Measurements from ENCODE around the gene OGA.

OGA gene

GRCh38 chr10:101766306-101766705 is 51.9 kb downstream of the OGA start:
- Histone ChIP-seq H3K9me3 (ENCODE audit: control insufficient read depth, insufficient read depth, low read length) (no peaks in the 10 kb centered on the region), H3F3A (ENCODE audit: control insufficient read depth, insufficient read depth) (no peaks in the 10 kb centered on the region), H3K4me1 (ENCODE audit: control insufficient read depth, low read length) (no peaks in the 10 kb centered on the region), H3K27ac (ENCODE audit: low read depth, low read length) (no peak overlapping the region), H3K9me2 (replicated peaks; ENCODE audit: control insufficient read depth, low read length) (no peaks in the 10 kb centered on the region), H3K79me2 (ENCODE audit: control insufficient read depth, low read length) (no peaks in the 10 kb centered on the region), H3K4me2 (ENCODE audit: low read length) (no peak overlapping the region), H3K4me3 (ENCODE audit: low read length) (no peak overlapping the region), H3K27me3 (ENCODE audit: control insufficient read depth, low read length) (peaks cover 36% of the 10 kb centered on the region), H4K20me1 (ENCODE audit: control insufficient read depth, insufficient read depth, low read depth, low read length) (no peaks in the 10 kb centered on the region), H3K36me3 (ENCODE audit: control insufficient read depth, low read length) (no peaks in the 10 kb centered on the region)
- TF ChIP-seq CTCF (IDR thresholded peaks at IDR 0.05; ENCODE audit: low read depth, low read length, poor library complexity, severe bottlenecking) = no peak
- TF ChIP-seq EZH2phosphoT487 (IDR thresholded peaks at IDR 0.05; ENCODE audit: borderline replicate concordance, low read length) = no peak

- Histone ChIP-seq H4K20me1 (ENCODE audit: control insufficient read depth, insufficient read depth, low read depth, low read length) (no peaks in the 10 kb centered on the region), H3K4me1 (ENCODE audit: control insufficient read depth, low read length) (no peaks in the 10 kb centered on the region), H3K9me3 (ENCODE audit: control insufficient read depth, insufficient read depth, low read length) (no peaks in the 10 kb centered on the region), H3K27me3 (ENCODE audit: control insufficient read depth, low read length) (peaks cover 34% of the 10 kb centered on the region), H3K36me3 (ENCODE audit: control insufficient read depth, low read length) (no peaks in the 10 kb centered on the region), H3F3A (ENCODE audit: control insufficient read depth, insufficient read depth) (no peaks in the 10 kb centered on the region), H3K27ac (ENCODE audit: low read depth, low read length) (no peak overlapping the region), H3K9me2 (replicated peaks; ENCODE audit: control insufficient read depth, low read length) (no peaks in the 10 kb centered on the region), H3K79me2 (ENCODE audit: control insufficient read depth, low read length) (no peaks in the 10 kb centered on the region), H3K4me2 (ENCODE audit: low read length) (no peak overlapping the region), H3K4me3 (ENCODE audit: low read length) (no peak overlapping the region)
- TF ChIP-seq EZH2phosphoT487 (IDR thresholded peaks at IDR 0.05; ENCODE audit: borderline replicate concordance, low read length) = no peak
- no peak for TF ChIP-seq CTCF (IDR thresholded peaks at IDR 0.05; ENCODE audit: low read depth, low read length, poor library complexity, severe bottlenecking)
Measured at GRCh38 chr10:101763141-101763846, 55.0 kb downstream of the OGA start.

GRCh38 chr10:101762736-101763135 is 55.5 kb downstream of the OGA start:
- Histone ChIP-seq H3K27ac (ENCODE audit: low read depth, low read length) (no peak overlapping the region), H3F3A (ENCODE audit: control insufficient read depth, insufficient read depth) (no peaks in the 10 kb centered on the region), H3K4me3 (ENCODE audit: low read length) (no peak overlapping the region), H3K36me3 (ENCODE audit: control insufficient read depth, low read length) (no peaks in the 10 kb centered on the region), H3K4me2 (ENCODE audit: low read length) (no peak overlapping the region), H3K79me2 (ENCODE audit: control insufficient read depth, low read length) (no peaks in the 10 kb centered on the region), H3K4me1 (ENCODE audit: control insufficient read depth, low read length) (no peaks in the 10 kb centered on the region), H3K9me2 (replicated peaks; ENCODE audit: control insufficient read depth, low read length) (no peaks in the 10 kb centered on the region), H3K9me3 (ENCODE audit: control insufficient read depth, insufficient read depth, low read length) (no peaks in the 10 kb centered on the region), H3K27me3 (ENCODE audit: control insufficient read depth, low read length) (peaks cover 32% of the 10 kb centered on the region), H4K20me1 (ENCODE audit: control insufficient read depth, insufficient read depth, low read depth, low read length) (no peaks in the 10 kb centered on the region)
- TF ChIP-seq CTCF (IDR thresholded peaks at IDR 0.05; ENCODE audit: low read depth, low read length, poor library complexity, severe bottlenecking) (no peak), EZH2phosphoT487 (IDR thresholded peaks at IDR 0.05; ENCODE audit: borderline replicate concordance, low read length) (no peak)

Measured in DOHH2 (cell line).